HepG2 (cell line): ENCODE data around the gene BBS9. TPM values are rescaled to one million over a fixed set of nuclear protein-coding genes. Genes with fewer than 3 reads are reported as not detected.

Source experiments
- ATAC-seq: fragments of 200-7000 bp; cut with Tn5 transposase; 3 replicates; pipeline ENCODE4 v1.9.1; 2020; ENCODE audit warnings: mild to moderate bottlenecking, moderate library complexity
- BruUV-seq: library from RNA; stranded (reverse); fragments of 400-500 nt; replicated peaks from 2 replicates; lab custom pipeline; 2021; lab: Mats Ljungman, UMichigan
- CTCF ChIA-PET: fragments of 300-600 bp; formaldehyde crosslinking; extraction: SDS; loops from one replicate; lab custom pipeline; 2021; ENCODE audit warnings: low total read pairs, inconsistent platforms, low intra/inter-chr PET ratio; lab: Yijun Ruan, JAX
- POLR2A ChIA-PET: fragments of 350-600 bp; sonication (Branson Sonifier 250); formaldehyde crosslinking; loops from one replicate; lab custom pipeline; 2020; ENCODE audit warnings: antibody characterized with exemption, inconsistent platforms; lab: Yijun Ruan, JAX
- DNase-seq: peaks from one replicate; pipeline ENCODE4 v3.0.0-alpha.2; 2015; ENCODE audit warnings: low spot score
- FAIRE-seq: peaks from 3 replicates; lab custom pipeline; 2011; peaks lifted over from hg19 to GRCh38; lab: Jason Lieb, UNC
- H2AFZ ChIP-seq: one replicate; pipeline ENCODE4 v1.6.1; 2011; ENCODE audit warnings: low read length, inconsistent platforms
- H3K27ac ChIP-seq: fragments of 300-600 bp; 3 replicates; pipeline ENCODE4 v1.8.0; 2011; ENCODE audit warnings: mixed run types, mild to moderate bottlenecking, mixed read lengths, low read length, inconsistent platforms; ENCODE audit not compliant: insufficient read depth; ENCODE audit errors: extremely low read length
- H3K27me3 ChIP-seq, 2 experiments: fragments of 200-600 bp in 1 of 2; 2 replicates in 1 of 2; 3 replicates in 1 of 2; pipeline versions ENCODE4 v1.6.0 to v1.8.0; 2011; ENCODE audit warnings: low read length in 2 of 2, mild to moderate bottlenecking in 2 of 2, moderate library complexity in 2 of 2, inconsistent platforms in 1 of 2; ENCODE audit not compliant: insufficient read depth in 2 of 2, control insufficient read depth in 1 of 2
- H3K36me3 ChIP-seq, 2 experiments: fragments of 200-600 bp in 1 of 2; replicated peaks in 1 of 2; 2 replicates in 1 of 2; 3 replicates in 1 of 2; pipeline versions ENCODE4 v1.5.1 to v1.8.0; 2011; ENCODE audit warnings: low read length in 2 of 2, inconsistent platforms in 1 of 2; ENCODE audit not compliant: insufficient read depth in 2 of 2, control insufficient read depth in 1 of 2
- H3K4me1 ChIP-seq: 2 replicates; pipeline ENCODE4 v1.5.1; 2012; ENCODE audit warnings: low read length, inconsistent platforms; ENCODE audit not compliant: insufficient read depth
- H3K4me2 ChIP-seq: 2 replicates; pipeline ENCODE4 v1.6.0; 2011; ENCODE audit warnings: low read depth, low read length, inconsistent platforms
- H3K4me3 ChIP-seq, 3 experiments: fragments of 200-600 bp in 1 of 3; sonication (generic), shearing (Covaris generic) in 1 of 3; replicated peaks in 1 of 3; 2 replicates each; pipeline ENCODE4 v1.5.1; 2011 to 2016; ENCODE audit warnings: low read length in 3 of 3, inconsistent platforms in 2 of 3, low read depth in 2 of 3, mild to moderate bottlenecking in 2 of 3, control low read depth in 1 of 3, mixed read lengths in 1 of 3; ENCODE audit not compliant: insufficient read depth in 1 of 3
- H3K79me2 ChIP-seq: one replicate; pipeline ENCODE4 v1.6.1; 2011; ENCODE audit warnings: low read length, inconsistent platforms; ENCODE audit not compliant: insufficient read depth
- H3K9ac ChIP-seq: 2 replicates; pipeline ENCODE4 v1.6.0; 2011; ENCODE audit warnings: mild to moderate bottlenecking, low read depth, low read length, inconsistent platforms; ENCODE audit not compliant: insufficient read depth
- H3K9me3 ChIP-seq: 2 replicates; pipeline ENCODE4 v1.5.1; 2012; ENCODE audit warnings: mild to moderate bottlenecking, low read length
- H4K20me1 ChIP-seq: 2 replicates; pipeline ENCODE4 v1.6.0; 2011; ENCODE audit warnings: inconsistent platforms, mild to moderate bottlenecking, low read length, moderate library complexity; ENCODE audit not compliant: insufficient read depth
- DDIT3 ChIP-seq: sonication (generic); formaldehyde crosslinking; IDR thresholded peaks from 2 replicates; pipeline ENCODE4 v1.4.0; 2020; ENCODE audit warnings: mild to moderate bottlenecking, missing genetic modification reagents
- ELF1 ChIP-seq: sonication (generic); formaldehyde crosslinking; IDR thresholded peaks from 2 replicates; pipeline ENCODE4 v1.4.0; 2020; ENCODE audit warnings: missing genetic modification reagents
- ELF3 ChIP-seq: IDR thresholded peaks from 2 replicates; pipeline ENCODE4 v1.6.1; 2016; ENCODE audit warnings: missing genetic modification reagents, missing compliant biosample characterization
- ERF ChIP-seq: IDR thresholded peaks from 2 replicates; pipeline ENCODE4 v1.6.1; 2018; ENCODE audit warnings: missing biosample characterization, missing genetic modification reagents
- HIVEP1 ChIP-seq: sonication (generic); formaldehyde crosslinking; IDR thresholded peaks from 2 replicates; pipeline ENCODE4 v1.4.0; 2020; ENCODE audit warnings: mild to moderate bottlenecking, missing genetic modification reagents
- HMG20A ChIP-seq: IDR thresholded peaks from 2 replicates; pipeline ENCODE4 v1.6.1; 2016; ENCODE audit warnings: borderline replicate concordance
- JDP2 ChIP-seq: sonication (generic); formaldehyde crosslinking; IDR thresholded peaks from 2 replicates; pipeline ENCODE4 v1.8.1; 2022; ENCODE audit warnings: missing genetic modification reagents, borderline replicate concordance
- KDM4B ChIP-seq: sonication (generic); formaldehyde crosslinking; IDR thresholded peaks from 2 replicates; pipeline ENCODE4 v1.4.0; 2020; ENCODE audit warnings: missing genetic modification reagents
- KMT2B ChIP-seq: IDR thresholded peaks from 2 replicates; pipeline ENCODE4 v1.6.1; 2016; ENCODE audit warnings: missing genetic modification reagents, missing compliant biosample characterization
- MAFF ChIP-seq: IDR thresholded peaks from 2 replicates; pipeline ENCODE4 v1.6.1; 2011; ENCODE audit warnings: low read depth, low read length, improper control_type of control experiment
- PHF21A ChIP-seq: sonication (generic); formaldehyde crosslinking; IDR thresholded peaks from 2 replicates; pipeline ENCODE4 v1.5.0; 2020; ENCODE audit warnings: mild to moderate bottlenecking, missing genetic modification reagents
- TEAD2 ChIP-seq: sonication (generic); formaldehyde crosslinking; IDR thresholded peaks from 2 replicates; pipeline ENCODE4 v1.9.0; 2021; ENCODE audit warnings: missing genetic modification reagents
- ZBTB20 ChIP-seq: sonication (generic); formaldehyde crosslinking; IDR thresholded peaks from 2 replicates; pipeline ENCODE4 v1.8.1; 2023; ENCODE audit warnings: missing genetic modification reagents, low read depth, mild to moderate bottlenecking, borderline replicate concordance
- ZNF597 ChIP-seq: sonication (generic); formaldehyde crosslinking; IDR thresholded peaks from 2 replicates; pipeline ENCODE4 v1.5.0; 2020; ENCODE audit warnings: missing genetic modification reagents
- ZNF674 ChIP-seq: sonication (generic); formaldehyde crosslinking; IDR thresholded peaks from 2 replicates; pipeline ENCODE4 v1.5.0; 2020; ENCODE audit warnings: low read depth, mild to moderate bottlenecking, missing genetic modification reagents
- ZNF737 ChIP-seq: sonication (generic); formaldehyde crosslinking; IDR thresholded peaks from 2 replicates; pipeline ENCODE4 v1.5.0; 2020; ENCODE audit warnings: missing genetic modification reagents, mild to moderate bottlenecking, borderline replicate concordance
- ZZZ3 ChIP-seq: sonication (generic); formaldehyde crosslinking; IDR thresholded peaks from 2 replicates; pipeline ENCODE4 v1.4.0; 2020; ENCODE audit warnings: missing genetic modification reagents, mild to moderate bottlenecking, borderline replicate concordance
- WGBS: methylation state at CpG from one replicate; pipeline ENCODE4 v1.1.6; 2017; ENCODE audit warnings: low lambda C conversion rate; 5-methylcytosine and 5-hydroxymethylcytosine counted together
- in situ Hi-C: cut with HindIII; loops from 2 replicates; pipeline ENCODE4 v1.10.0; 2017; ENCODE audit warnings: low pct_unique_long_range_greater_than_20kb; ENCODE audit not compliant: extremely low pct_ligation_motif_present
- intact Hi-C: fragments of 100-400 bp; cut with micrococcal nuclease; formaldehyde crosslinking; loops from one replicate; pipeline ENCODE4 v1.10.0; 2022; ENCODE audit not compliant: unreplicated experiment
- polyA plus RNA-seq, 8 experiments: library from polyadenylated mRNA; depleted of rRNA in 3 of 8; stranded (reverse) in 7 of 8; unstranded in 1 of 8; fragments of >200 nt; fragmentation: Illumina TruSeq in 4 of 8; extraction: Trizol in 4 of 8; gene quantifications; 2 replicates each; pipeline versions ENCODE4 v1.2.1 to v1.2.3, GENCODE V29; 2011 to 2016; ENCODE audit warnings: low read depth in 4 of 8, missing spikeins in 1 of 8, mixed read lengths in 1 of 8; ENCODE audit not compliant: insufficient read depth in 1 of 8
- total RNA-seq, 5 experiments: library from RNA; depleted of rRNA; stranded (reverse); fragments of >200 nt; fragmentation: Illumina TruSeq; extraction: Trizol; gene quantifications; 2 replicates each; pipeline ENCODE4 v1.2.3, GENCODE V29; 2016; ENCODE audit warnings: low read depth in 1 of 5
- TF ChIP-seq, protein P1 (sequence below): IDR thresholded peaks from 2 replicates; pipeline ENCODE4 v1.6.1; 2016; ENCODE audit warnings: missing compliant biosample characterization, missing genetic modification reagents, borderline replicate concordance
- TF ChIP-seq, protein P2 (sequence below): sonication (generic); formaldehyde crosslinking; IDR thresholded peaks from 2 replicates; pipeline ENCODE4 v1.5.0; 2020; ENCODE audit warnings: mild to moderate bottlenecking, missing genetic modification reagents
- TF ChIP-seq, protein P3 (sequence below): sonication (generic); formaldehyde crosslinking; IDR thresholded peaks from 2 replicates; pipeline ENCODE4 v1.5.0; 2020; ENCODE audit warnings: missing genetic modification reagents

The BBS9 gene
- total and polyA plus RNA-seq, 2 of the 13 experiments (the other 11 are each of a cell fraction or from before 2014, with no cell fraction given) = 5.1 to 7.8 TPM

DNA sequence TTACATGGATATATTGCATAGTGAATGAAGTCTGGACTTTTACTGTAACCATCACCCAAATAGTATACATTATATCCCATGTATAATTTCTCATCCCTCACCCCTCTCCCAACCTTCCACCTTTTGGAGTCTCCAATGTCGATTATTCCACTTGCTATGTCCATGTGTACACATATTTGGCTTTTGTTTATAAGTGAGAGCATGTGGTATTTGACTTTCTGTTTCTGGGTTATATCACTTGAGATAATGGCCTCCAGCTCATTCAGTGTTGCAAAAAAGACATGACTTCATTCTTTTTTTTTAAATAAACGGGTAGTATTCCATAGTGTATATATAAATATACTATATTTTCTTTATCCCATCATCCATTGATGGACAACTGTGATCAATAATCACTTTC, 487.4 kb downstream of the BBS9 start:
- DNase-seq = no peak
- H3K4me3 ChIP-seq = no peak overlapping the region
- FAIRE-seq = no peak
- H3K36me3 ChIP-seq = no peaks in the 10 kb centered on the region
- CTCF ChIA-PET = no interaction called here
- no peak for ATAC-seq
- H2AFZ ChIP-seq = no peak overlapping the region
- WGBS = 9% methylated on average over 2 of the region's 2 CpGs
- in situ Hi-C loops (no loop called here), intact Hi-C loops (no loop called here)
- peaks cover 27% of the 10 kb centered on the region; the same call in 1 of the 2 replicates for H3K4me1 ChIP-seq
- H4K20me1 ChIP-seq = no peaks in the 10 kb centered on the region
- no peak overlapping the region for H3K9ac ChIP-seq
- TF ChIP-seq ZNF597 (CRISPR knock-in tag) (no peak), KMT2B (CRISPR knock-in tag) (no peak), ELF3 (CRISPR knock-in tag) (no peak), DDIT3 (no peak), ZBTB20 (CRISPR knock-in tag) (no peak), KDM4B (CRISPR knock-in tag) (no peak), ERF (CRISPR knock-in tag) (no peak), JDP2 (no peak), HIVEP1 (CRISPR knock-in tag) (no peak), PHF21A (CRISPR knock-in tag) (no peak), ZZZ3 (CRISPR knock-in tag) (no peak), ELF1 (CRISPR knock-in tag) (no peak), TEAD2 (CRISPR knock-in tag) (no peak), ZNF737 (no peak), MAFF (no peak), HMG20A (no peak), ZNF674 (no peak)
- TF ChIP-seq, protein P1, sequence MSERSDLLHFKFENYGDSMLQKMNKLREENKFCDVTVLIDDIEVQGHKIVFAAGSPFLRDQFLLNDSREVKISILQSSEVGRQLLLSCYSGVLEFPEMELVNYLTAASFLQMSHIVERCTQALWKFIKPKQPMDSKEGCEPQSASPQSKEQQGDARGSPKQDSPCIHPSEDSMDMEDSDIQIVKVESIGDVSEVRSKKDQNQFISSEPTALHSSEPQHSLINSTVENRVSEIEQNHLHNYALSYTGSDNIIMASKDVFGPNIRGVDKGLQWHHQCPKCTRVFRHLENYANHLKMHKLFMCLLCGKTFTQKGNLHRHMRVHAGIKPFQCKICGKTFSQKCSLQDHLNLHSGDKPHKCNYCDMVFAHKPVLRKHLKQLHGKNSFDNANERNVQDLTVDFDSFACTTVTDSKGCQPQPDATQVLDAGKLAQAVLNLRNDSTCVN = no peak
- TF ChIP-seq, protein P2, sequence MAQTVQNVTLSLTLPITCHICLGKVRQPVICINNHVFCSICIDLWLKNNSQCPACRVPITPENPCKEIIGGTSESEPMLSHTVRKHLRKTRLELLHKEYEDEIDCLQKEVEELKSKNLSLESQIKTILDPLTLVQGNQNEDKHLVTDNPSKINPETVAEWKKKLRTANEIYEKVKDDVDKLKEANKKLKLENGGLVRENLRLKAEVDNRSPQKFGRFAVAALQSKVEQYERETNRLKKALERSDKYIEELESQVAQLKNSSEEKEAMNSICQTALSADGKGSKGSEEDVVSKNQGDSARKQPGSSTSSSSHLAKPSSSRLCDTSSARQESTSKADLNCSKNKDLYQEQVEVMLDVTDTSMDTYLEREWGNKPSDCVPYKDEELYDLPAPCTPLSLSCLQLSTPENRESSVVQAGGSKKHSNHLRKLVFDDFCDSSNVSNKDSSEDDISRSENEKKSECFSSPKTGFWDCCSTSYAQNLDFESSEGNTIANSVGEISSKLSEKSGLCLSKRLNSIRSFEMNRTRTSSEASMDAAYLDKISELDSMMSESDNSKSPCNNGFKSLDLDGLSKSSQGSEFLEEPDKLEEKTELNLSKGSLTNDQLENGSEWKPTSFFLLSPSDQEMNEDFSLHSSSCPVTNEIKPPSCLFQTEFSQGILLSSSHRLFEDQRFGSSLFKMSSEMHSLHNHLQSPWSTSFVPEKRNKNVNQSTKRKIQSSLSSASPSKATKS (CRISPR knock-in tag) = no peak
- TF ChIP-seq, protein P3, sequence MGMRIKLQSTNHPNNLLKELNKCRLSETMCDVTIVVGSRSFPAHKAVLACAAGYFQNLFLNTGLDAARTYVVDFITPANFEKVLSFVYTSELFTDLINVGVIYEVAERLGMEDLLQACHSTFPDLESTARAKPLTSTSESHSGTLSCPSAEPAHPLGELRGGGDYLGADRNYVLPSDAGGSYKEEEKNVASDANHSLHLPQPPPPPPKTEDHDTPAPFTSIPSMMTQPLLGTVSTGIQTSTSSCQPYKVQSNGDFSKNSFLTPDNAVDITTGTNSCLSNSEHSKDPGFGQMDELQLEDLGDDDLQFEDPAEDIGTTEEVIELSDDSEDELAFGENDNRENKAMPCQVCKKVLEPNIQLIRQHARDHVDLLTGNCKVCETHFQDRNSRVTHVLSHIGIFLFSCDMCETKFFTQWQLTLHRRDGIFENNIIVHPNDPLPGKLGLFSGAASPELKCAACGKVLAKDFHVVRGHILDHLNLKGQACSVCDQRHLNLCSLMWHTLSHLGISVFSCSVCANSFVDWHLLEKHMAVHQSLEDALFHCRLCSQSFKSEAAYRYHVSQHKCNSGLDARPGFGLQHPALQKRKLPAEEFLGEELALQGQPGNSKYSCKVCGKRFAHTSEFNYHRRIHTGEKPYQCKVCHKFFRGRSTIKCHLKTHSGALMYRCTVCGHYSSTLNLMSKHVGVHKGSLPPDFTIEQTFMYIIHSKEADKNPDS (CRISPR knock-in tag) = no peak
- H3K27ac ChIP-seq = no peak overlapping the region
- no peak overlapping the region for H3K4me2 ChIP-seq
- no peaks in the 10 kb centered on the region for H3K79me2 ChIP-seq
- no TSS peak for BruUV-seq
- POLR2A ChIA-PET = no interaction called here
- peaks cover 5% of the 10 kb centered on the region; the same call in 1 of the 2 replicates for H3K9me3 ChIP-seq
- no peaks in the 10 kb centered on the region for H3K27me3 ChIP-seq
